NCI-H1417 (cell line): ENCODE measurements around the gene ZNF628.
A peak's percentile ranks its signal among the peaks of the same experiment; 100 is the strongest.
"Not testable (repeated sequence)": the region's sequence is repeated elsewhere in the genome, so short reads cannot be mapped to it uniquely, and the experiment has no call there.

Experiments used
- DNase-seq, 3 experiments: peaks; one replicate each; lab custom pipeline; 2025; lab: John Stamatoyannopoulos, UW

The ZNF628 gene

GRCh38 chr19:55496820-55497219, 20.4 kb downstream of the ZNF628 start:
- DNase-seq = not testable (repeated sequence)

- no peak for DNase-seq
Observed at GRCh38 chr19:55497763-55498162, 21.3 kb downstream of the ZNF628 start.

GRCh38 chr19:55498246-55498840, 21.9 kb downstream of the ZNF628 start:
- DNase-seq = peak in 1 of 3 experiments; percentile 21

- DNase-seq = no peak
Observed at GRCh38 chr19:55500368-55500952, 24.0 kb downstream of the ZNF628 start.

- DNase-seq = no peak
Observed at GRCh38 chr19:55502197-55502952, 26.0 kb downstream of the ZNF628 start.

- DNase-seq = no peak
Observed at GRCh38 chr19:55503157-55503501, 26.7 kb downstream of the ZNF628 start.

- peak; percentile 83 to 96 (median 93) for DNase-seq
Observed at GRCh38 chr19:55503502-55504251, 27.3 kb downstream of the ZNF628 start.

GRCh38 chr19:55504252-55504603, 27.8 kb downstream of the ZNF628 start:
- DNase-seq = no peak

- DNase-seq = no peak
Observed at GRCh38 chr19:55504981-55505380, 28.6 kb downstream of the ZNF628 start.

- no peak for DNase-seq
Observed at GRCh38 chr19:55508120-55508519, 31.7 kb downstream of the ZNF628 start.

- peak; percentile 83 to 91 (median 91) for DNase-seq
Observed at GRCh38 chr19:55516878-55517620, 40.6 kb downstream of the ZNF628 start.

- DNase-seq = no peak
Observed at GRCh38 chr19:55519451-55520311, 43.3 kb downstream of the ZNF628 start.

GRCh38 chr19:55520691-55521292, 44.4 kb downstream of the ZNF628 start:
- DNase-seq = no peak

- peak in 2 of 3 experiments; percentile 35 to 58 for DNase-seq
Observed at GRCh38 chr19:55525289-55526101, 49.1 kb downstream of the ZNF628 start.

GRCh38 chr19:55526216-55527196, 50.1 kb downstream of the ZNF628 start:
- DNase-seq = peak in 2 of 3 experiments; percentile 79 to 90

GRCh38 chr19:55527197-55528029, 51.0 kb downstream of the ZNF628 start:
- peak in 1 of 3 experiments; percentile 27 for DNase-seq

GRCh38 chr19:55528030-55528803, 51.8 kb downstream of the ZNF628 start:
- DNase-seq = peak in 2 of 3 experiments; percentile 70 to 89
